ENCODE measurements around the gene DLGAP4. TPM values are rescaled to one million over a fixed set of nuclear protein-coding genes. Genes with fewer than 3 reads are reported as not detected.
"Not testable (repeated sequence)": the region's sequence is repeated elsewhere in the genome, so short reads cannot be mapped to it uniquely, and the experiment has no call there.

DLGAP4 gene
- total RNA-seq, 2 experiments from 2014 or later: 19.9 to 23.6 TPM

DNA sequence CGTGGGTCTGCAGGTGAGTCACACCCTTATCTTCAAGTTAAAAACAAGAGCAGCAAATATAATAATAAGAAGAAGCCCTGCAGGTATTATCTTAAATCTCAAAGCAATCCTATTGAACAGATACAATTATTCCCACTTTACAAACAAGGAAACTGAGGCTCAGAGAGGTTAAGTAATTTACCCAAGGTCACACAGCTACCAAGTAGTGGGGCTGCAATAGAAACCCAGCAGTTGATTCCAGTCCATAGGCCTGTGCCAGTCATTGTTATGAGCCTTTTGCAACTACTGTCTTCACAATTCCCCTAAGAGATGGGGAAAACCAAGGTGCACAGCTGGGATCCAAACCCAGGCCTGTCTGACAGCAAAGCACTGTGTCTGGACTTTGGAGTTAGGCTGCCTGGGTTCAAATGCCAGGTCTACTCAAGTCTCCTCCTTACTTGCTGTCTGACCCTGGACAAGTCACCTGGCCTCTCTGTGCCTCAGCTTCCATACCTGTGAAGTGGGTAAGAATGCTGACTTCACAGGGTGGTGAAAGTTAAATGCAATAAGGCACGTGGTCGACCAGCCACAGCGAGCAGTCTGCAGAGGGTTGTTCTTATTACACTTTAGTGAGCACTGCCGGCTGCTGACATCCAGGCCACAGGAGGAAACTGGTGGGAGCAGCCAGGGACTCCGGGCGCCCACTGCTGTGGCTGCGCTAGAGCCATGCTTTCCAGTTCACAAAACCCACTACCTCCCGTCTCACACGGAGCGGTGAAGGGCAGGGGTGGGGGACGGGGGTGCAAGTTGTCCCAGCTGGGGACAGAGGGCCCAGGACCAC is 241.3 kb downstream of the DLGAP4 start:
- no peaks in the 10 kb centered on the region for H3K9me3 Mint-ChIP-seq (ENCODE audit: insufficient read depth)
- DNase-seq (no peak), ATAC-seq (no peak)
- no peak overlapping the region for H3K27ac Mint-ChIP-seq
- no peaks in the 10 kb centered on the region for H3K36me3 Mint-ChIP-seq (ENCODE audit: low read depth)
- peaks cover 4% of the 10 kb centered on the region for H3K4me1 Mint-ChIP-seq (ENCODE audit: low read depth)
- POLR2A ChIA-PET: interaction anchor here (0.7 kb wide), 1 partner anchor 47 kb away, joined by 3 read pairs; no protein-coding TSS in a partner anchor
- H3K4me3 Mint-ChIP-seq: no peak overlapping the region
- no peaks in the 10 kb centered on the region for H3K27me3 Mint-ChIP-seq (ENCODE audit: low read depth)
- CTCF ChIA-PET: no interaction called here

DNA sequence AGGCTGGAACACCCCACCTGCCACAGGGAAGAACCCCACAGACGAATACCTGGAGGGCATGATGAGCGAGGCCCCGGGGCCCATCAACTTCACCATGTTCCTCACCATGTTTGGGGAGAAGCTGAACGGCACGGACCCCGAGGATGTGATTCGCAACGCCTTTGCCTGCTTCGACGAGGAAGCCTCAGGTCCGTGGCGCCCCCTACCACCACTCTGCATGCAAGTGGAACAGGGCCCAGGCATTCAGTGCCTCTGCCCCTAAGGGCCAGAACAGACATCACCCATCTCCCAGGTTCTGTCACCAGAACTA is 241.8 kb downstream of the DLGAP4 start:
- ChIA-PET POLR2A (interaction anchor here (0.7 kb wide), 1 partner anchor 46 kb away, joined by 3 read pairs; no protein-coding TSS in a partner anchor), CTCF (no interaction called here)
- H3K4me1 Mint-ChIP-seq (ENCODE audit: low read depth): peaks cover 4% of the 10 kb centered on the region
- no peak overlapping the region for H3K27ac Mint-ChIP-seq
- H3K9me3 Mint-ChIP-seq (ENCODE audit: insufficient read depth): no peaks in the 10 kb centered on the region
- H3K4me3 Mint-ChIP-seq: no peak overlapping the region
- H3K36me3 Mint-ChIP-seq (ENCODE audit: low read depth): no peaks in the 10 kb centered on the region
- DNase-seq (no peak), ATAC-seq (no peak)
- H3K27me3 Mint-ChIP-seq (ENCODE audit: low read depth): no peaks in the 10 kb centered on the region

DNA sequence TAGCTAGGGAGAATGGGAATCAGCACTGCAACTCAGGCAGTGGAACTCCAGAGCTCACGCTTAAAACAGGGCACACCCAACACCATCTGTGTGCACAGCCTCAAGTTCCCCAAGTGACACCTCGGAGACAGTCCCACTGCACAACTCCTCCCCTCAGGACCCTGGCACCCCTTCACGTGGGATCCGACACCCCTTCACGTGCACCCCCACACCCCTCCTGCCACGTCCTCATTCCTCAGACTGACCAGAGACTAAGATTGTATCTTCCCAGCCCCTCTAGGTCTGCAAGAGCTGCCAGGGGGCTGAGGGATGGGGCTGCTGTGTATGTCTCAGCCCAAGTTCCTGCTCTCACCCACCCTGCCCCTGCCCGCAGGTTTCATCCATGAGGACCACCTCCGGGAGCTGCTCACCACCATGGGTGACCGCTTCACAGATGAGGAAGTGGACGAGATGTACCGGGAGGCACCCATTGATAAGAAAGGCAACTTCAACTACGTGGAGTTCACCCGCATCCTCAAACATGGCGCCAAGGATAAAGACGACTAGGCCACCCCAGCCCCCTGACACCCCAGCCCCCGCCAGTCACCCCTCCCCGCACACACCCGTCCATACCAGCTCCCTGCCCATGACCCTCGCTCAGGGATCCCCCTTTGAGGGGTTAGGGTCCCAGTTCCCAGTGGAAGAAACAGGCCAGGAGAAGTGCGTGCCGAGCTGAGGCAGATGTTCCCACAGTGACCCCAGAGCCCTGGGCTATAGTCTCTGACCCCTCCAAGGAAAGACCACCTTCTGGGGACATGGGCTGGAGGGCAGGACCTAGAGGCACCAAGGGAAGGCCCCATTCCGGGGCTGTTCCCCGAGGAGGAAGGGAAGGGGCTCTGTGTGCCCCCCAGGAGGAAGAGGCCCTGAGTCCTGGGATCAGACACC is 242.8 kb downstream of the DLGAP4 start:
- Mint-ChIP-seq H3K9me3 (ENCODE audit: insufficient read depth) (no peaks in the 10 kb centered on the region), H3K4me1 (ENCODE audit: low read depth) (peaks cover 4% of the 10 kb centered on the region), H3K36me3 (ENCODE audit: low read depth) (no peaks in the 10 kb centered on the region), H3K4me3 (no peak overlapping the region), H3K27ac (no peak overlapping the region), H3K27me3 (ENCODE audit: low read depth) (no peaks in the 10 kb centered on the region)
- CTCF ChIA-PET: interaction anchor here (0.8 to 1.1 kb wide), 2 partner anchors 180 to 346 kb away, joined by 3 read pairs; no protein-coding TSS in a partner anchor
- DNase-seq (no peak), ATAC-seq (no peak)
- POLR2A ChIA-PET: no interaction called here

DNA sequence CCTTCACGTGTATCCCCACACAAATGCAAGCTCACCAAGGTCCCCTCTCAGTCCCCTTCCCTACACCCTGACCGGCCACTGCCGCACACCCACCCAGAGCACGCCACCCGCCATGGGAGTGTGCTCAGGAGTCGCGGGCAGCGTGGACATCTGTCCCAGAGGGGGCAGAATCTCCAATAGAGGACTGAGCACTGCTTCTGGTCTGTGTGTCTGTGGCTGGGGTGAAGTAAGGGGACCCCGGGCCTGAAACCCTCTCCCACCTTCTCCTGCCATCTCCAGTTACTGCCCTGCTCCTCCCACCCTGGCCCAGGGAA is 243.4 kb downstream of the DLGAP4 start:
- Mint-ChIP-seq H3K4me3 (no peak overlapping the region), H3K27ac (no peak overlapping the region), H3K4me1 (ENCODE audit: low read depth) (peaks cover 4% of the 10 kb centered on the region), H3K9me3 (ENCODE audit: insufficient read depth) (no peaks in the 10 kb centered on the region), H3K36me3 (ENCODE audit: low read depth) (no peaks in the 10 kb centered on the region), H3K27me3 (ENCODE audit: low read depth) (no peaks in the 10 kb centered on the region)
- no peak for DNase-seq
- POLR2A ChIA-PET: no interaction called here
- CTCF ChIA-PET: interaction anchor here (1.1 kb wide), 1 partner anchor 180 kb away, joined by 3 read pairs; no protein-coding TSS in a partner anchor
- ATAC-seq: no peak

DNA sequence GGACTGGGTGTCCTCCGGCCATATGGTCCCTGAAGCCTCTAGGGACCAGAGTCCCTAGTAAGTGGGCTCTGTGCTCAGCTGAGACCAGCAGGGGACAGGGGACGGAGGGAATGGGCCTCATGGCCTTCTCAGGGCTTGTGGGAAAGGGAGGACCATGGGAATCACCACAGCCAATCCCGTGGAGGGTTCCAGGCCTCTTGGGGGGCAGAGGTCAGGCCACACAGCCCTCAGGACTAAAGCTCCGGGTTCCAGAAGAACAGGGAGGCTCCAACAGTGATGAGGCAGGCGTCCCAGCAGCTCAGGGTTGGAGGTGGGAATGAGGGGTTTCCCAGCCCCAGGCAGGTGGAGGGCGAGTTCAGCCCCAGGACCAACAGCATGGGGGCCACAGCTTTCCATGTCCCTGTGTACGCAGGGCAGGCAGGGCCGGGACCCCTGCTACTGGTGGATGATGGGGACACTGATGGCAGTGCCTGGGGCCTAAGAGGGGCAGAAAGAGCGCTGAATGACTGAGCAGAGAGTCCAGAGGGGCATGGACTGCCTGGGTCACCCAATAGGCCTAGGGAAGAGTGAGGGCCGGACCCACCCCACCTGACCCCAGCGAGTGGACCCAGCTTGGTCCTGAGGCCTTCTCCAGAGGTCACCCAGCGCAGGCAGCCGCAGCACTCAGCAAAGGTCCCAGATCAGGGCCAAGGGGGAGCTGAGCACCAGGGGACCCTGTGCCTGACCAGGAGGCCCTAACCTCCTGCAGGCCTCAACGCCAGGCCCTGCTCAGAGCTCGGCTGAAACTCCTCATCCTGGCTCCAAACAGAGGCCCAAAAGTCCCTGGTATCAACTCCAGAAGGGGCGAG is 244.0 kb downstream of the DLGAP4 start:
- H3K27me3 Mint-ChIP-seq (ENCODE audit: low read depth): no peaks in the 10 kb centered on the region
- H3K4me1 Mint-ChIP-seq (ENCODE audit: low read depth): peaks cover 4% of the 10 kb centered on the region
- H3K27ac Mint-ChIP-seq: no peak overlapping the region
- H3K9me3 Mint-ChIP-seq (ENCODE audit: insufficient read depth): no peaks in the 10 kb centered on the region
- ChIA-PET CTCF (interaction anchor here (1.1 kb wide), 1 partner anchor 179 kb away, joined by 3 read pairs; no protein-coding TSS in a partner anchor), POLR2A (no interaction called here)
- no peak for ATAC-seq
- no peaks in the 10 kb centered on the region for H3K36me3 Mint-ChIP-seq (ENCODE audit: low read depth)
- H3K4me3 Mint-ChIP-seq: no peak overlapping the region
- DNase-seq: no peak

DNA sequence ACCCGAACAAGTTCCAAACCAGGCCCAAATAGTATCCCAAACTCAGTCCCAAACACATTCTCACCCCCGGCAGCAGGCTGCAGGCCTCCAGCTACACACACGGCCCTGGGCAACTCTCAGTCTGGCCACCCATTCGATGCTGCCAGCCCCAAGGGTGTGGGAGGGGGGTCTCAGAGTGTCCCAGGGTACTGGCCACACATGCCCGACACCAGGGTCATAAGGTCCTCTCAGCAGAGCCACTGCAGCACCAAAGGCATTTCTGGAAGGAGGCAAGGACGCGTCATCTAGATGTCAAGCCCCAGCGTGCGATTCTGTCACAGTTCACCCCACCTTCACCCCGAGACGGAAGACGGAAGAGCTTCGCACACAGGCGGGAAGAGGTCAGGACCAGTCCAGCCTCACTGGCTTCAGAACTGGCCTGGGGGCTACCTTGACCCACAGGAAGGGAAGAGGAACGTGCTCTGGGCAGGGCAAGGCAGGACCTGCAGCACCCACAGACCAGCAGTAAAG is 244.7 kb downstream of the DLGAP4 start:
- H3K9me3 Mint-ChIP-seq (ENCODE audit: insufficient read depth): no peaks in the 10 kb centered on the region
- H3K4me1 Mint-ChIP-seq (ENCODE audit: low read depth): peaks cover 4% of the 10 kb centered on the region
- H3K36me3 Mint-ChIP-seq (ENCODE audit: low read depth): no peaks in the 10 kb centered on the region
- CTCF ChIA-PET: interaction anchor here (1.0 kb wide), 1 partner anchor 258 kb away, joined by 3 read pairs; no protein-coding TSS in a partner anchor
- no peak overlapping the region for H3K4me3 Mint-ChIP-seq
- no peak overlapping the region for H3K27ac Mint-ChIP-seq
- H3K27me3 Mint-ChIP-seq (ENCODE audit: low read depth): no peaks in the 10 kb centered on the region
- no peak for DNase-seq
- ATAC-seq: no peak
- POLR2A ChIA-PET: no interaction called here

DNA sequence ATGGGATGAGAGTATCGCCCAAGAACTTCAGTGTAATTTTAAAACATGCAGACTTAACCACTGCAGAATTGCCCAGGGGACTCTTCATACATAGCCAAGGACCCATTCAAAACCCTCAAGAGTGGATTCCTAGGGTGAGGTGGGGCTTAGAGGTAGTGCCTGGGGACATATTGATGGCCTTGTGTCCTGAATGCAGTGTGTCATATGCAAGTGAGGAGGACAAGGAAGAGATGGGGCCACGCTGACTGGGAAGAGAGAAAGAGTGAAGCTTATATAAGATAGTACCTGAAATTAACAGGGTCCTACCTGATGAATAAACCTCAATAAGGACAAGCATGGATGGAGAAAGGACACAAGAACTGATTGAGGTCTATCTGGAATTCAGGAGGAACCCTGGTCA is 249.1 kb downstream of the DLGAP4 start:
- POLR2A ChIA-PET: no interaction called here
- Mint-ChIP-seq H3K4me1 (ENCODE audit: low read depth) (peaks cover 11% of the 10 kb centered on the region), H3K4me3 (no peak overlapping the region), H3K36me3 (ENCODE audit: low read depth) (no peaks in the 10 kb centered on the region), H3K9me3 (ENCODE audit: insufficient read depth) (no peaks in the 10 kb centered on the region), H3K27ac (no peak overlapping the region), H3K27me3 (ENCODE audit: low read depth) (no peaks in the 10 kb centered on the region)
- CTCF ChIA-PET: no interaction called here
- DNase-seq (no peak), ATAC-seq (no peak)

DNA sequence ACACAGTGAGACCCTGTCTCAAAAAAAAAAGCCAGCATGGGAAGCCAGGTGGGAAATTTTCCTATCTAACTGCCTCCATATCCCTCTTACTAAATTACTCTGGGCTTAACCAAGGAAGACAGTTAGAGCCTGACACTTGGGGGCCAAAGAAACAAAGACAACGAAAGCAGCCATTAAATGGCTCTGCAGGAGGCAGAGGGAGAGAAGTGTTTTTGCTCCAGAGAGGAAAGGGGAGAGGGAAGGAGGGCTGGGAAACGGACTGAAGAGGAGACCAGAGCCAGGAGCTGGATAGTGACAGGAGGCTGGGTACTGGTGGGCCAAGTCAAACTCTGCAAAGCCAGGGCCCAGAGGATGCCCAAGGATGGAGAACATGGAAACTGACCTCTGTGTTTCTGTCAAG is 256.6 kb downstream of the DLGAP4 start:
- ChIA-PET CTCF (no interaction called here), POLR2A (interaction anchor here (1.9 kb wide), 1 partner anchor 10 kb away, joined by 5 read pairs; the partner anchor contains the start of gene TGIF2)
- Mint-ChIP-seq H3K36me3 (ENCODE audit: low read depth) (peaks cover 14% of the 10 kb centered on the region), H3K4me3 (no peak overlapping the region), H3K9me3 (ENCODE audit: insufficient read depth) (no peaks in the 10 kb centered on the region), H3K27me3 (ENCODE audit: low read depth) (no peaks in the 10 kb centered on the region), H3K27ac (no peak overlapping the region), H3K4me1 (ENCODE audit: low read depth) (peaks cover 4% of the 10 kb centered on the region)
- DNase-seq (no peak), ATAC-seq (no peak)

DNA sequence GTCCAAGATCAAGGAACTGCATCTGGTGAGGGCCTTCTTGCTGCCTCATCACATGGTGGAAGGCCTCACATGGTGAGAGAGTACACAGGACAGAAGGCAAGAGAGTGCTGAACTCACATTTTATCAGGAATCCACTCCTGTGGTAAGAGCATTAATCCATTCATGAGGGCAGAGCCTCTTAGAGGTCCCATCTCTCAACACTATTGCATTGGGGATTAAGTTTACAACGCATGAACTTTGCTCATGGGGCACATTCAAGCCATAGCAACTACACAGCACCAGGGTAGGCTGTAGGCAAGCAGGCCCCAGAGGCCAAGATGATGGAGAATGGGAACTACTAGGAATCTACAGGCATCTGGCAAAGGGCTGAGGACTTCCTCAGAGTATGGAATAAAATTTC is 257.2 kb downstream of the DLGAP4 start:
- ChIA-PET CTCF (no interaction called here), POLR2A (no interaction called here)
- Mint-ChIP-seq H3K27me3 (ENCODE audit: low read depth) (no peaks in the 10 kb centered on the region), H3K4me3 (no peak overlapping the region), H3K9me3 (ENCODE audit: insufficient read depth) (no peaks in the 10 kb centered on the region), H3K36me3 (ENCODE audit: low read depth) (peaks cover 14% of the 10 kb centered on the region), H3K27ac (peak overlapping the region; percentile 29), H3K4me1 (ENCODE audit: low read depth) (peaks cover 4% of the 10 kb centered on the region)
- no peak for DNase-seq
- no peak for ATAC-seq

DNA sequence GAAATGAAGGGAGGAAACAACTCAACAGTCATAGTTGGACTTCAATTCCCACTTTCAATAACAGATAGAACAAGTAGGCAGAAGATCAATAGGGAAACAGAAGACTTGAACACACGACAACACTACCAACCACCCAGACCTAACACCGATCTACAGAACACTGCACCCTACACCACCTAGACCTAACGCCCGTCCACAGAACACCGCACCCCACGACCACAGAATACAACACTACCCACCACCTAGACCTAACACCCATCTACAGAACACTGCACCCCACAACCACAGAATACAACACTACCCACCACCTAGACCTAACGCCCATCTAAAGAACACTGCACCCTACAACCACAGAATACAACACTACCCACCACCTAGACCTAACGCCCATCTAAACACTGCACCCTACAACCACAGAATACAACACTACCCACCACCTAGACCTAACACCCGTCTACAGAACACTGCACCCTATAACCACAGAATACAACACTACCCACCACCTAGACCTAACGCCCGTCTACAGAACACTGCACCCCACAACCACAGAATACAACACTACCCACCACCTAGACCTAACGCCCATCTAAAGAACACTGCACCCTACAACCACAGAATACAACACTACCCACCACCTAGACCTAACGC is 258.1 kb downstream of the DLGAP4 start:
- POLR2A ChIA-PET; H3K9me3 Mint-ChIP-seq (ENCODE audit: insufficient read depth); H3K27ac Mint-ChIP-seq; H3K4me1 Mint-ChIP-seq (ENCODE audit: low read depth); H3K4me3 Mint-ChIP-seq; DNase-seq; ATAC-seq; H3K27me3 Mint-ChIP-seq (ENCODE audit: low read depth); CTCF ChIA-PET: not testable (repeated sequence)
- H3K36me3 Mint-ChIP-seq (ENCODE audit: low read depth): peaks cover 14% of the 10 kb centered on the region

DNA sequence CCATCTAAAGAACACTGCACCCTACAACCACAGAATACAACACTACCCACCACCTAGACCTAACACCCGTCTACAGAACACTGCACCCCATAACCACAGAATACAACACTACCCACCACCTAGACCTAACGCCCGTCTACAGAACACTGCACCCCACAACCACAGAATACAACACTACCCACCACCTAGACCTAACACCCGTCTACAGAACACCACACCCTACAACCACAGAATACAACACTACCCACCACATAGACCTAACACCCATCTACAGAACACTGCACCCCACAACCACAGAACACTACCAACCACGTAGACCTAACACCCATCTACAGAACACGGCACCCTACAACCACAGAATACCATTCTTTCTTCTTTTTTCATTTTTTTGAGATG is 258.6 kb downstream of the DLGAP4 start:
- H3K27ac Mint-ChIP-seq; H3K9me3 Mint-ChIP-seq (ENCODE audit: insufficient read depth); DNase-seq; ATAC-seq; POLR2A ChIA-PET; CTCF ChIA-PET; H3K27me3 Mint-ChIP-seq (ENCODE audit: low read depth); H3K4me1 Mint-ChIP-seq (ENCODE audit: low read depth); H3K4me3 Mint-ChIP-seq: not testable (repeated sequence)
- H3K36me3 Mint-ChIP-seq (ENCODE audit: low read depth): peaks cover 14% of the 10 kb centered on the region

Measured in activated CD8-positive, alpha-beta T cell treated with anti-CD3 and anti-CD28 coated beads, Interleukin-2, amount 10 ng/mL, durations not matched to agents 7 days and 5 days (primary cell).